GM21737 (cell line): ENCODE measurements around the gene PAQR7.

Experiments
- ATAC-seq: cut with Tn5 transposase; IDR thresholded peaks from one replicate; pipeline ENCODE4 v1.9.1; 2021; ENCODE audit warnings: mild to moderate bottlenecking, moderate library complexity; ENCODE audit not compliant: unreplicated experiment

Gene PAQR7

GRCh38 chr1:25819491-25820246 lies 55.8 kb downstream of the PAQR7 start, which contains the start of gene MTFR1L:
TSS of gene MTFR1L (plus strand) at chr1:25819954. CDS start at chr1:25823105, 3,151 bp downstream.
- ATAC-seq = peak; percentile 79

- ATAC-seq = no peak
Observed at GRCh38 chr1:25818569-25818968, 56.9 kb downstream of the PAQR7 start.

- ATAC-seq = no peak
Observed at GRCh38 chr1:25817840-25818501, 57.5 kb downstream of the PAQR7 start.

- no peak for ATAC-seq
Observed at GRCh38 chr1:25816112-25816718, 59.3 kb downstream of the PAQR7 start.

- no peak for ATAC-seq
Observed at GRCh38 chr1:25815208-25816111, 60.0 kb downstream of the PAQR7 start.

- no peak for ATAC-seq
Observed at GRCh38 chr1:25814549-25815087, 60.9 kb downstream of the PAQR7 start.

- no peak for ATAC-seq
Observed at GRCh38 chr1:25813734-25814471, 61.6 kb downstream of the PAQR7 start.

- no peak for ATAC-seq
Observed at GRCh38 chr1:25813071-25813733, 62.3 kb downstream of the PAQR7 start.
